ENCODE data around the gene PCSK2.

GRCh38 chr20:17295991-17296390 lies 69.2 kb downstream of the PCSK2 start:
- TF ChIP-seq CTCF (conservative IDR thresholded peaks at IDR 0.05; ENCODE audit: low read depth, low read length): no peak
- TF ChIP-seq EZH2 (IDR thresholded peaks at IDR 0.05; ENCODE audit: borderline replicate concordance, low read depth, low read length, poor library complexity, severe bottlenecking): no peak

All from A673 (cell line).